Activated T-cell treated with anti-CD3 and anti-CD28 coated beads, Interleukin-2, amount 50 U/mL, for 4 hours (primary cell): ENCODE measurements around the gene ZNF385C. TPM values are rescaled to one million over a fixed set of nuclear protein-coding genes. Genes with fewer than 3 reads are reported as not detected.

Source experiments
- ATAC-seq, 2 donors: fragments of 200-7000 bp; cut with Tn5 transposase; one replicate each; pipeline ENCODE4 v1.10.0; 2021
- DNase-seq: peaks from one replicate; pipeline ENCODE4 v3.0.0-alpha.2; 2020
- H3K27me3 Mint-ChIP-seq: one replicate; pipeline ENCODE4 v1.8.0; 2021; ENCODE audit warnings: low read depth, mixed read lengths
- H3K36me3 Mint-ChIP-seq: one replicate; pipeline ENCODE4 v1.8.0; 2022; ENCODE audit warnings: mixed read lengths; ENCODE audit not compliant: insufficient read depth
- H3K4me1 Mint-ChIP-seq: one replicate; pipeline ENCODE4 v1.8.0; 2021; ENCODE audit warnings: low read depth, mixed read lengths
- H3K4me3 Mint-ChIP-seq: one replicate; pipeline ENCODE4 v1.8.0; 2021; ENCODE audit warnings: mild to moderate bottlenecking, moderate library complexity, mixed read lengths
- H3K9me3 Mint-ChIP-seq: one replicate; pipeline ENCODE4 v1.8.0; 2021; ENCODE audit warnings: mixed read lengths
- total RNA-seq, 3 donors: library from RNA; stranded (reverse); gene quantifications; one replicate each; pipeline ENCODE4 v1.2.1, GENCODE V29; 2021

The ZNF385C gene
- total RNA-seq, 3 donors from 2014 or later: 0.29 to 0.43 TPM; not detected in 1

- Mint-ChIP-seq H3K4me1 (peaks cover 3% of the 10 kb centered on the region), H3K27me3 (no peaks in the 10 kb centered on the region), H3K36me3 (peaks cover 40% of the 10 kb centered on the region), H3K4me3 (no peak overlapping the region), H3K9me3 (no peaks in the 10 kb centered on the region)
- ATAC-seq: no peak
- DNase-seq: no peak
Measured at GRCh38 chr17:41982026-41982760, 116.1 kb downstream of the ZNF385C start.

DNA sequence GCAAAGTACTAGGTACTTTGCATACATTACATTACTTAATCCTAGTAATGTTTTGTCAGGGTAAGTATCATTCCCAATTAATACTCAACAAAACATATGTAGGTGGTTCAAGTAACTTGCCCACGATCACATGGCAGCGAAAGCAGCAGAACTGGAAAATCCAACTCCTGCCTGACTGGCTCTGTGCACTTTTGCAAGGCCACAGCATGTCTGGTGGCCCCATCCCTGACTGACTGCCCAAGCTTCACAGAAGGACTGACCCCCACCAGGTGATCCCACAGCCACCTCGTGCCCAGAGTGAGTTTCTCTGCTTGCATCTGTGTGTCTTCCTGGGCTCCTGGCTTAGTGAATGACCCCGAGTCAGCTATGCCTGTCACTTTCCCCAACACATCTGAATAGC lies 120.3 kb downstream of the ZNF385C start:
- Mint-ChIP-seq H3K36me3 (peaks cover 37% of the 10 kb centered on the region), H3K4me3 (no peak overlapping the region), H3K4me1 (peaks cover 6% of the 10 kb centered on the region), H3K27me3 (no peaks in the 10 kb centered on the region), H3K9me3 (no peaks in the 10 kb centered on the region)
- DNase-seq (no peak), ATAC-seq (no peak)

GRCh38 chr17:41976142-41976768 lies 122.0 kb downstream of the ZNF385C start:
- DNase-seq (no peak), ATAC-seq (no peak)
- H3K9me3 Mint-ChIP-seq: no peaks in the 10 kb centered on the region
- H3K4me3 Mint-ChIP-seq: no peak overlapping the region
- no peaks in the 10 kb centered on the region for H3K27me3 Mint-ChIP-seq
- peaks cover 35% of the 10 kb centered on the region for H3K36me3 Mint-ChIP-seq
- peaks cover 12% of the 10 kb centered on the region for H3K4me1 Mint-ChIP-seq

Other genes with a start within 250 kb of the ZNF385C start
- 10 to 100 TPM; 27.7 to 31.2 (median 30.3) TPM for gene KLHL11, start 233.1 kb downstream of the ZNF385C start, total RNA-seq
- 100 to 1,000 TPM; 197 to 210 (median 198) TPM for gene ACLY, start 179.5 kb downstream of the ZNF385C start, total RNA-seq
- under 1 TPM; 0.26 to 0.91 (median 0.79) TPM for gene ODAD4, start 167.9 kb downstream of the ZNF385C start, total RNA-seq
- gene CNP, start 131.7 kb downstream of the ZNF385C start, total RNA-seq: 10 to 100 TPM; 70.0 to 80.0 (median 78.3) TPM
- 100 to 1,000 TPM; 144 to 154 (median 147) TPM for gene DNAJC7, start 81.0 kb downstream of the ZNF385C start, total RNA-seq
- 10 to 100 TPM; 33.4 to 35.8 (median 34.2) TPM for gene NKIRAS2, start 78.4 kb downstream of the ZNF385C start, total RNA-seq
- under 1 TPM in 2 of 3 donors, not detected in 1; 0.08 to 0.13 TPM for gene C17orf113, start 47.9 kb downstream of the ZNF385C start, total RNA-seq
- gene DHX58, start 14.2 kb upstream of the ZNF385C start, total RNA-seq: 1 to 10 TPM; 2.0 to 8.4 (median 6.9) TPM
- gene KAT2A, start 22.9 kb upstream of the ZNF385C start, total RNA-seq: 10 to 100 TPM; 70.1 to 92.5 (median 82.4) TPM
- under 1 TPM in 1 of 3 donors, not detected in 2; 0.10 TPM for gene HSPB9, start 24.3 kb upstream of the ZNF385C start, total RNA-seq
- gene RAB5C, start 56.5 kb upstream of the ZNF385C start, total RNA-seq: 10 to 100 TPM; 76.5 to 81.0 (median 79.1) TPM
- gene KCNH4, start 82.7 kb upstream of the ZNF385C start, total RNA-seq: 1 to 10 TPM; 2.2 to 2.6 (median 2.6) TPM
- not detected for gene HCRT, start 87.0 kb upstream of the ZNF385C start, total RNA-seq
- gene GHDC, start 96.0 kb upstream of the ZNF385C start, total RNA-seq: 10 to 100 TPM; 24.0 to 24.9 (median 24.7) TPM
- gene STAT5B, start 177.9 kb upstream of the ZNF385C start, total RNA-seq: 10 to 100 TPM; 62.9 to 86.7 (median 71.9) TPM
- gene STAT5A, start 190.0 kb upstream of the ZNF385C start, total RNA-seq: 100 to 1,000 TPM; 193 to 264 (median 220) TPM